ENCODE measurements around the gene WFIKKN1. TPM values are rescaled to one million over a fixed set of nuclear protein-coding genes. Genes with fewer than 3 reads are reported as not detected.
A peak's percentile ranks its signal among the peaks of the same experiment; 100 is the strongest.

The WFIKKN1 gene
- total RNA-seq, 4 donors from 2014 or later = 0.26 to 1.4 (median 0.76) TPM; not detected in 1

GRCh38 chr16:634996-635395 is 4.2 kb downstream of the WFIKKN1 start:
- Histone ChIP-seq H3K36me3 (no peaks in the 10 kb centered on the region), H3K27me3 (no peaks in the 10 kb centered on the region), H3K4me3 (peak overlapping the region in 1 of 2 donors; percentile 72), H3K9me3 (no peaks in the 10 kb centered on the region), H3K27ac (no peak overlapping the region), H3K4me1 (peaks cover 0 to 15% of the 10 kb centered on the region in 2 donors)
- no peak for DNase-seq
- TF ChIP-seq CTCF (IDR thresholded peaks at IDR 0.05) = no peak
- TF ChIP-seq POLR2A (IDR thresholded peaks at IDR 0.05) = no peak
- intact Hi-C loops (cut with DNase I; ENCODE audit: low total_unique reads) = no loop called here

GRCh38 chr16:635573-636205 is 4.9 kb downstream of the WFIKKN1 start:
- Histone ChIP-seq H3K4me3 (peak overlapping the region; percentile 72 to 85), H3K36me3 (no peaks in the 10 kb centered on the region), H3K27me3 (no peaks in the 10 kb centered on the region), H3K9me3 (no peaks in the 10 kb centered on the region), H3K4me1 (peaks cover 0 to 13% of the 10 kb centered on the region in 2 donors), H3K27ac (peak overlapping the region; percentile 98 to 99)
- no peak for DNase-seq
- no peak for TF ChIP-seq POLR2A (IDR thresholded peaks at IDR 0.05)
- TF ChIP-seq CTCF (IDR thresholded peaks at IDR 0.05) = no peak
- intact Hi-C loops (cut with DNase I; ENCODE audit: low total_unique reads) = no loop called here

GRCh38 chr16:636206-637080 is 5.7 kb downstream of the WFIKKN1 start, which contains the start of gene METTL26:
Gene METTL26 (minus strand): TSS chr16:636305. CDS start chr16:636290, 15 bp downstream.
- peaks cover 0 to 6% of the 10 kb centered on the region in 2 donors for H3K4me1 ChIP-seq
- H3K36me3 ChIP-seq = no peaks in the 10 kb centered on the region
- DNase-seq = peak; percentile 95 to 96
- H3K27ac ChIP-seq = peak within 1 kb of the TSS; percentile 98 to 99
- no peaks in the 10 kb centered on the region for H3K27me3 ChIP-seq
- intact Hi-C loops (cut with DNase I; ENCODE audit: low total_unique reads) = no loop called here
- no peaks in the 10 kb centered on the region for H3K9me3 ChIP-seq
- peak within 1 kb of the TSS; percentile 72 to 85 for H3K4me3 ChIP-seq
- TF ChIP-seq POLR2A (IDR thresholded peaks at IDR 0.05) (peak; percentile 53 to 72), CTCF (IDR thresholded peaks at IDR 0.05) (no peak)

GRCh38 chr16:637081-638018 is 6.6 kb downstream of the WFIKKN1 start:
- no peaks in the 10 kb centered on the region for H3K27me3 ChIP-seq
- H3K36me3 ChIP-seq = no peaks in the 10 kb centered on the region
- peak overlapping the region; percentile 72 to 85 for H3K4me3 ChIP-seq
- peak overlapping the region; percentile 98 to 99 for H3K27ac ChIP-seq
- peaks cover 0 to 6% of the 10 kb centered on the region in 2 donors for H3K4me1 ChIP-seq
- no peaks in the 10 kb centered on the region for H3K9me3 ChIP-seq
- peak; percentile 88 to 93 for DNase-seq
- no peak for TF ChIP-seq POLR2A (IDR thresholded peaks at IDR 0.05)
- TF ChIP-seq CTCF (IDR thresholded peaks at IDR 0.05) = no peak
- intact Hi-C loops (cut with DNase I; ENCODE audit: low total_unique reads) = no loop called here
